Ascending aorta (tissue), 1 donor: Measurements from ENCODE around the gene NT5DC1. TPM values are rescaled to one million over a fixed set of nuclear protein-coding genes. Genes with fewer than 3 reads are reported as not detected.

Experiments used
- total RNA-seq: library from RNA; depleted of rRNA; stranded (reverse); fragments of >200 nt; gene quantifications from one replicate; pipeline ENCODE4 v1.1.0, GENCODE V29; 2016

NT5DC1 gene
- total RNA-seq, 1 donor from 2014 or later = 4.6 TPM

Other genes with a start within 250 kb of the NT5DC1 start
- 8.4 TPM for gene FRK, start 40.0 kb upstream of the NT5DC1 start, total RNA-seq
- gene COL10A1, start 25.3 kb downstream of the NT5DC1 start, total RNA-seq = not detected
- 8.8 TPM for gene TSPYL4, start 153.2 kb downstream of the NT5DC1 start, total RNA-seq
- gene TSPYL1, start 179.1 kb downstream of the NT5DC1 start, total RNA-seq = 36.6 TPM